ENCODE data around the gene MLANA. TPM values are rescaled to one million over a fixed set of nuclear protein-coding genes. Genes with fewer than 3 reads are reported as not detected.
A peak's percentile ranks its signal among the peaks of the same experiment; 100 is the strongest.

The MLANA gene
- total and polyA plus RNA-seq, 10 of the 15 experiments (the other 5 are each of a cell fraction or from before 2014, with no cell fraction given), result 0.11 to 0.26 (median 0.13) TPM; not detected in 6

DNA sequence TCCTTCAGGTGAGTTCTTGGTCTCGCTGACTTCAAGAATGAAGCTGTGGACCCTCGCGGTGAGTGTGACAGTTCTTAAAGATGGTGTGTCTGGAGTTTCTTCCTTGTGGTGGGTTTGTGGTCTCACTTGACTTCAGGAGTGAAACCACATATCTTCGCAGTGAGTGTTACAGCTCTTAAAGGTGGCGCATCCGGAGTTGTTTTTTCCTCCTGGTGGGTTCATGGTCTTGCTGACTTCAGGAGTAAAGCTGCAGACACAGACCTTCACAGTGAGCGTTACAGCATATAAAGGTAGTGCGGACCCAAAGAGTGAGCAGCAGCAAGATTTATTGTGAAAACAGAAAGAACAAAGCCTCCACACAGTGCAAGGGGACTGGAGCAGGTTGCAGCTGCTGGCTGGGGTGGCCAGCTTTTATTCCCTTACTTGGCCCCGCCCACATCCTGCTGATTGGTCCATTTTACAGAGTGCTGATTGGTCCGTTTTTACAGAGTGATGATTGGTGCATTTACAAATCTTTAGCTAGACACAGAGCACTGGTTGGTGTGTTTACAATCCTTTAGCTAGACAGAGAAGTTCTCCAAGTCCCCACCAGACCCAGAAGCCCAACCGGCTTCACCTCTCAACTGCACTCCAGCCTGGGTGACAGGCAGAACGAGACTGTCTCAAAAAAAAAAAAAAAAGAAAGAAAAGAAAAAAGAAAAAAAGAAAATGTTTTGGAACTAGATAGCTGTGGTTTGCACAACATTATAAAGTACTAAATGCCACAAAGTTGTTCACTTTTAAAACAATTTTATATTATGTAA, 48.7 kb upstream of the MLANA start (continued):
- TF ChIP-seq, protein P1, sequence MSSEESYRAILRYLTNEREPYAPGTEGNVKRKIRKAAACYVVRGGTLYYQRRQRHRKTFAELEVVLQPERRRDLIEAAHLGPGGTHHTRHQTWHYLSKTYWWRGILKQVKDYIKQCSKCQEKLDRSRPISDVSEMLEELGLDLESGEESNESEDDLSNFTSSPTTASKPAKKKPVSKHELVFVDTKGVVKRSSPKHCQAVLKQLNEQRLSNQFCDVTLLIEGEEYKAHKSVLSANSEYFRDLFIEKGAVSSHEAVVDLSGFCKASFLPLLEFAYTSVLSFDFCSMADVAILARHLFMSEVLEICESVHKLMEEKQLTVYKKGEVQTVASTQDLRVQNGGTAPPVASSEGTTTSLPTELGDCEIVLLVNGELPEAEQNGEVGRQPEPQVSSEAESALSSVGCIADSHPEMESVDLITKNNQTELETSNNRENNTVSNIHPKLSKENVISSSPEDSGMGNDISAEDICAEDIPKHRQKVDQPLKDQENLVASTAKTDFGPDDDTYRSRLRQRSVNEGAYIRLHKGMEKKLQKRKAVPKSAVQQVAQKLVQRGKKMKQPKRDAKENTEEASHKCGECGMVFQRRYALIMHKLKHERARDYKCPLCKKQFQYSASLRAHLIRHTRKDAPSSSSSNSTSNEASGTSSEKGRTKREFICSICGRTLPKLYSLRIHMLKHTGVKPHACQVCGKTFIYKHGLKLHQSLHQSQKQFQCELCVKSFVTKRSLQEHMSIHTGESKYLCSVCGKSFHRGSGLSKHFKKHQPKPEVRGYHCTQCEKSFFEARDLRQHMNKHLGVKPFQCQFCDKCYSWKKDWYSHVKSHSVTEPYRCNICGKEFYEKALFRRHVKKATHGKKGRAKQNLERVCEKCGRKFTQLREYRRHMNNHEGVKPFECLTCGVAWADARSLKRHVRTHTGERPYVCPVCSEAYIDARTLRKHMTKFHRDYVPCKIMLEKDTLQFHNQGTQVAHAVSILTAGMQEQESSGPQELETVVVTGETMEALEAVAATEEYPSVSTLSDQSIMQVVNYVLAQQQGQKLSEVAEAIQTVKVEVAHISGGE (CRISPR knock-in tag; IDR thresholded peaks at IDR 0.05), result no peak
- no peak for TF ChIP-seq HDAC2 (IDR thresholded peaks at IDR 0.05)
- TF ChIP-seq IKZF1 (conservative IDR thresholded peaks at IDR 0.05), result peak; percentile 57; the same call in 1 of the 2 replicates
- no peak for TF ChIP-seq KDM1A (IDR thresholded peaks at IDR 0.05; ENCODE audit: borderline replicate concordance)
- TF ChIP-seq MYC (IDR thresholded peaks at IDR 0.05; ENCODE audit: insufficient read depth, insufficient read length, insufficient replicate concordance, low read length, severe bottlenecking), result no peak
- no peak for TF ChIP-seq TCF3 (IDR thresholded peaks at IDR 0.05; ENCODE audit: borderline replicate concordance, insufficient read depth, low read depth, low read length)
